Testis (tissue), 2 donors: ENCODE measurements around the gene PLEKHN1.
"Not testable (repeated sequence)": the region's sequence is repeated elsewhere in the genome, so short reads cannot be mapped to it uniquely, and the experiment has no call there.

Experiments
- POLR2A ChIP-seq: fragments of 450-650 bp; IDR thresholded peaks from one replicate; pipeline ENCODE4 v1.6.1; 2017; ENCODE audit warnings: antibody characterized with exemption, mild to moderate bottlenecking, moderate library complexity
- TF ChIP-seq, protein P1 (sequence below), 3 experiments: fragments of 450-650 bp in 2 of 3; fragments of 200-600 bp in 1 of 3; sonication (generic) in 1 of 3; IDR thresholded peaks; one replicate each; pipeline ENCODE4 v1.5.1; 2016 to 2019; ENCODE audit warnings: antibody characterized with exemption in 3 of 3, mild to moderate bottlenecking in 2 of 3, moderate library complexity in 1 of 3

DNA sequence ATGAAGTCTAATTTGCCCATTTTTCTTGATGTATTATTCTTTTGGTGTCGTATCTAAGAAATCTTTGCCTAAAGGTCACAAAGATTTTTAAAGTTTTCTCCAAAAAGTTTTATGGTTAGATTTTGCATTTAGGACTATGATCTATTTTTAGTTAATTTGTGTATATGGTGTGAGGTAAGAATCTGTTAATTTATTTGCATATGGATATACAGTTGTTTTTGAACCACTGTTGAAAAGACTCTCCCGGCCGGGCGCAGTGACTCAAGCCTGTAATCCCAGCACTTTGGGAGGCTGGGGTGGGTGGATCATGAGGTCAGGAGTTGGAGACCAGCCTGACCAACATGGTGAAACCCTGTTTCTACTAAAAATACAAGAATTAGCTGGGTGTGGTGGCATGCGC lies 21.8 kb downstream of the PLEKHN1 start:
- TF ChIP-seq, protein P1, sequence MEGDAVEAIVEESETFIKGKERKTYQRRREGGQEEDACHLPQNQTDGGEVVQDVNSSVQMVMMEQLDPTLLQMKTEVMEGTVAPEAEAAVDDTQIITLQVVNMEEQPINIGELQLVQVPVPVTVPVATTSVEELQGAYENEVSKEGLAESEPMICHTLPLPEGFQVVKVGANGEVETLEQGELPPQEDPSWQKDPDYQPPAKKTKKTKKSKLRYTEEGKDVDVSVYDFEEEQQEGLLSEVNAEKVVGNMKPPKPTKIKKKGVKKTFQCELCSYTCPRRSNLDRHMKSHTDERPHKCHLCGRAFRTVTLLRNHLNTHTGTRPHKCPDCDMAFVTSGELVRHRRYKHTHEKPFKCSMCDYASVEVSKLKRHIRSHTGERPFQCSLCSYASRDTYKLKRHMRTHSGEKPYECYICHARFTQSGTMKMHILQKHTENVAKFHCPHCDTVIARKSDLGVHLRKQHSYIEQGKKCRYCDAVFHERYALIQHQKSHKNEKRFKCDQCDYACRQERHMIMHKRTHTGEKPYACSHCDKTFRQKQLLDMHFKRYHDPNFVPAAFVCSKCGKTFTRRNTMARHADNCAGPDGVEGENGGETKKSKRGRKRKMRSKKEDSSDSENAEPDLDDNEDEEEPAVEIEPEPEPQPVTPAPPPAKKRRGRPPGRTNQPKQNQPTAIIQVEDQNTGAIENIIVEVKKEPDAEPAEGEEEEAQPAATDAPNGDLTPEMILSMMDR (IDR thresholded peaks at IDR 0.05), result not testable (repeated sequence)
- not testable (repeated sequence) for TF ChIP-seq POLR2A
